LoVo (cell line): Measurements from ENCODE around the gene PADI6.
A peak's percentile ranks its signal among the peaks of the same experiment; 100 is the strongest.
"Not testable (repeated sequence)": the region's sequence is repeated elsewhere in the genome, so short reads cannot be mapped to it uniquely, and the experiment has no call there.

Experiments
- DNase-seq: peaks from one replicate; pipeline ENCODE4 v3.0.0-alpha.2; 2016; ENCODE audit warnings: low spot score

The PADI6 gene

GRCh38 chr1:17371896-17372295 lies at the start of gene PADI6:
PADI6 (plus strand) TSS chr1:17372196; CDS start chr1:17372246, 50 bp downstream.
- DNase-seq, result no peak

- no peak for DNase-seq
These were observed 43.1 kb upstream of the PADI6 start for GRCh38 chr1:17328855-17329254.

DNA sequence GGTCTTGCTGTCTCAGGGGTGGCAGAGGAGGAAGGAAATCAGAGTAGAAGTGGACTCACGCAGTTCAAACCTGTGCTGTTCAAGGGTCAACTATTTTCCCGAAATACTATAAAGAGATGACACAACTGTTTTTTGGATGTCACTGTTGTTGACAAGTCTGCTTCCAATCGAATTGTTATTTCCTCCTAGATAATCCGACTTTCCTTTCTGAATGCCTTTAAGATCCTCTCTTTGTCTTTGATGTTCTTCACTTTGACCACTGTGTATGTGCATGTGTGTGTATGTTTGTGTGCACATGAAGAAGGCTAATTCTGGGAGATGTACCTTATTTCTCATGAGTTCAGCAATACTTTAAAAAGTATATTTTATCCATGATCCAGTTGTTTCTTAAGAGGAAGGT lies 42.4 kb upstream of the PADI6 start:
- DNase-seq, result no peak

DNA sequence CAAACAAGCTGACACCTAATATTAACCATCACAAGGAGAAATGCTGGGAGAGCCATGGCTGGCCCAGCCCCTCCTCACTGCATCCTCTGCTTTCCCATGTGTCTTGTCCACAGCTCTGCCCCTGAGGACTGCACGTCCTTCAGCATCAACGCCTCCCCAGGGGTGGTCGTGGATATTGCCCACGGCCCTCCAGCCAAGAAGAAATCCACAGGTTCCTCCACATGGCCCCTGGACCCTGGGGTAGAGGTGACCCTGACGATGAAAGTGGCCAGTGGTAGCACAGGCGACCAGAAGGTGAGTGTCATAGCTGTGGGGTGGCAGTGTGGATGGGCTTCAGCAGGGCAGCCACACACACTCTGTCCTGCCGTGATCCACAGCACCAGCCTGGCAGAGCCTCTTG lies 41.1 kb upstream of the PADI6 start:
- DNase-seq, result no peak

GRCh38 chr1:17333081-17333480 lies 38.9 kb upstream of the PADI6 start:
- DNase-seq, result no peak

DNA sequence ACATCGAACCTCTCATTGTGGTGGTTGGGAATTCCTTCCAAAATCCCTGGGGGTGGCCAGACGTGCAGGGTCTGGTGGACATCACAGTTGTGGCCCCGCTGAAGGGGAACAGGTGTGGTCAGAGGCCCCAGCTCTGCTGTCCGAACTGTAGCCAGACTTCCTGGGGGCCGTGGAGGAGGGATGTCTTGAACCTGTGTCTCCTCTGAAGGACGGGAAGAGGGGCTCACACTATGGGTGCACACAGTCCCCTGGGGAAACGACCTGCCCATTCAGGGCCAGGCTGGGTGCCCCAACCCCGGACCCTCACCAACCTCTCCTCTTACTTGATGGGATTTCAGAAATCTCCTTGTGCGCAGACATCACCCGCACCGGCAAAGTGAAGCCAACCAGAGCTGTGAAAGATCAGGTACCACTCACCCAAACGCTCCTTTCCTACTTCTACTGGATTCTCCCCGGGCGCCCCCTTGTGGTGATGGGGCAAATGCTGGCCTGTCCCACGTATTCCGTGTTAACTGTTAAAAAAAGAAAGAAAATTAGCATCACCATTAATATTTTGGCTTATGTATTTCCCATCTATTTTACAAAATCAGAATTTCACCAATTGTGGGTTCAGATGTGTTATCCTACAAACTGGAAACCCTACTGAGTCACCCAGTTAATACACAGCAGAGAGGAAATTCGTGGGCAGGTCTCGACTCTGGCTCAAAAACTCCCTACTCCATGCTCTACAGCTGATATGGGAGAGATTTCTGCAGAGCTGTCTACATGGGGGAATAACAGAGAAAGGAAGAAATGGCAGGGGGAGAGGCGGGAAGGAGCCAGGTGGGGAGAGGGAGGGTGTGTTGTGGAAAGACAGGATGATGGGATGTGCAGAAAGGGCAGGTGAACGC lies 35.9 kb upstream of the PADI6 start:
- peak; percentile 58 for DNase-seq

DNA sequence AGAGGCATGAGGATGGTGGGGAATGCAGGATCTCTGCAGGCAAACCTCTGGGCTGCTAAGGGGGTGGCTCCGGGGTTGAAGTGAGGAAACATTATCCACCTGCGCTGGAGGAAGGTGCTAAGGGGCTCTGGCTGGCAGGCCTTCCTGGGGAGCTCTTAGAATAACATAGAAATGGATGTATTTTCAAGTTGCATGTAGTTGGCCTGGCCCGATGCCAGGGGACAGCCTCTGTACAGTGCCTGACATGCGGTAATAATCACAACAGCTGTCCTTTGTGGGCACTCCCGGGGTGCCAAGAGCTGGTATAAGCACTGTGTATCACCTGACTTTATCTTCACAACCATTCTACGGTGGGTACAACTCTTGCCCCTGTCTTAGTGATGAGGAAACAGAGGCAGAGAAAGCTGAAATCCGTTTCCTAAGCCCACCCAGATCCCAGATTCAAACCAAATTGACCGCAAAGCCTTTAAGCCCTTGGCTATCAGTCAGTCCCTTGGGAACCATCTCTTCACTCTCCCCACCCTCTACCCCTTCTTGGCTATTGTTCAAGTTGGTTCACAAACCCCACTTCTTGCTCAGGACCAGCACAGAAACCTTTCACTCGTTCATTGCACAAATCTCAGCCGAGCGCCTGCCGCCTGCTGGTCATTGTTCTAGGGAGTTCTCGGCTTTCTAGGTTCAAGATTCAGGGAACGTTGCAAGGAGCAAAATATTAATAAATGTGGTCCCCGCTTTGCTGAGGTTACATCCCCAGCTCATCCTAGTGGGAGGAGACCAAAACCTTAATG lies 33.1 kb upstream of the PADI6 start:
- DNase-seq, result no peak

DNA sequence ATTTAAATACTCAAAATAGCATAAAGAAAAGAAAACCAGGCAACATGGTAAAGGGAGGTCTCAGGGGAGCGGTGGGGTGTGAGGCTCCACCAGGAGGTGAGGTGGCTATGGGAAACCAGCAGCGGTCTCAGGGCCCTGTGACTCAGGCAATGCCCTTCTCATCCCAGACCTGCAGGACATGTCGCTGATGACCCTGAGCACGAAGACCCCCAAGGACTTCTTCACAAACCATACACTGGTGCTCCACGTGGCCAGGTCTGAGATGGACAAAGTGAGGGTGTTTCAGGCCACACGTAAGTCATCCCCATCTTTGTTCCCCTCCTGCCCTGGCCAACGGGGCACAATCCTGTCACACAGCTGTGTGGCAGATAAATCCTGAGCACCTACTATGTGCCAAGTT lies 32.5 kb upstream of the PADI6 start:
- DNase-seq, result no peak

GRCh38 chr1:17340358-17340757 lies 31.6 kb upstream of the PADI6 start:
- no peak for DNase-seq

- no peak for DNase-seq
These were observed 30.0 kb upstream of the PADI6 start for GRCh38 chr1:17342014-17342441.

- DNase-seq, result not testable (repeated sequence)
These were observed 26.5 kb upstream of the PADI6 start for GRCh38 chr1:17345506-17345905.

DNA sequence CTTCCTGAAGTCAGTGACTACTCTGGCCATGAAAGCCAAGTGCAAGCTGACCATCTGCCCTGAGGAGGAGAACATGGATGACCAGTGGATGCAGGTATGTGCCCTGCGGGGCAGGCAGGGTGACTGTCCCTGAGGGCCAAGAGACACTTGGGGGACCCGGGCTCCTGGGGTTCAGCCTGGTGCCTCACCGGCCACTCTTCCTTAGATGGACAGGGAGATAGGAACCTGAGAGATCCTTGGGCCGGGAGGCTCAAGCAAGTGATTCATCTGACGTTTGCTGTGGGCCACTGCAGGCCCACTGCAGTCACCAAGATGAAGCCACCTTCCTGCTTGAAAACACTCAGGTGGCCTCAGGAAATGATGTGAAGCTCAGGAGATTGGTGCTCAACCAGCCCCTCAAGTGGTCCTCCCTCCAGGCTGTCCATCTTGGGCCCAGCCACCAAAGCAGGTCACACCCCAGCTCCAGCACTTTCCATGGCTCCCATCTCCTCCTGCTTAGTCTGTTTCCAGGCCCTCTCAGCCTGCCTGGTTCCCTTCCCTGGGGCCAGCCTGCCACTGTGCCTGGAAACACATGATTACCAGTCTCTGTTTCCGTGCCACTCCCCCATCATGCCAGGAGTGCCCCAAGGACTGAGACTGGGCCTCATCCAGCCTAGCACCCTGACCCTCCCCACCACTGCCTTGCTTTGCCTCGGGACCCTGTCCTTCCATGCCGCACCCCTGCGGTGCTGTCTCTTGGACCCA lies 25.8 kb upstream of the PADI6 start:
- no peak for DNase-seq

DNA sequence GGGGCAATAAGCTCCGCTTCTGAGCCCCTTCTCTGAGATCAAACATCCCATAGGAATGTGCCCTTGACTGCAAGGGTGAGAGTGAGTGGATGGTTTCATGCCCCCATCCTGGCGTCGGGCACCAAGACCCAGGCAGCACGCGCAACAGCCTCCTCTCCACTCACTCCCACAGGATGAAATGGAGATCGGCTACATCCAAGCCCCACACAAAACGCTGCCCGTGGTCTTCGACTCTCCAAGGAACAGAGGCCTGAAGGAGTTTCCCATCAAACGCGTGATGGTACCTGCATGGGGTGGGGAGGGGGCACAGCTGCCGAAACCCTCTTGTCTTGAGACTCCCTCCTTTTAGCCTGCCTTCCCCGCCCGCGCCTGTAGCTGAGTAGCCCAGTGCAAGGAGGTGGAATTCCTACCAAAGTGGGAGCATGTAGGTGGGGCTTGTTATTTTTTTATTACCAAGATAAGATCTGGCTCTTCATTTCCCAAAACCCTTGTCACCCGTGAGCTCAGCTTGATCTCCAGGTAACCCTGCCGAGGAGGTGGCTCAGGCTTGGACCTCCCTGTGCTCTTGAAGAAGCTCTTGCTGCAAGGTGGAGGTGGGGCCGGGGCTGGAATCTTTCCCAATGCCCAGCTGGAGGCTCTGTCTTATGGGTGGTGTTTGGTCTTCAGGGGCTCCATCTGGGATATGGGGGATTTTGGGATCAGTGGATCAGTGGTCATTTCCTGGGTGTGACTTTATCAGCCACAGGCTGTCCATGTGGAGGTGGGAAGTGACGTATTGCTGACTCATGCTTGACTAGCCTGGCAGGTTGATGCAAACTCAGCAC lies 24.0 kb upstream of the PADI6 start:
- DNase-seq, result peak; percentile 85

DNA sequence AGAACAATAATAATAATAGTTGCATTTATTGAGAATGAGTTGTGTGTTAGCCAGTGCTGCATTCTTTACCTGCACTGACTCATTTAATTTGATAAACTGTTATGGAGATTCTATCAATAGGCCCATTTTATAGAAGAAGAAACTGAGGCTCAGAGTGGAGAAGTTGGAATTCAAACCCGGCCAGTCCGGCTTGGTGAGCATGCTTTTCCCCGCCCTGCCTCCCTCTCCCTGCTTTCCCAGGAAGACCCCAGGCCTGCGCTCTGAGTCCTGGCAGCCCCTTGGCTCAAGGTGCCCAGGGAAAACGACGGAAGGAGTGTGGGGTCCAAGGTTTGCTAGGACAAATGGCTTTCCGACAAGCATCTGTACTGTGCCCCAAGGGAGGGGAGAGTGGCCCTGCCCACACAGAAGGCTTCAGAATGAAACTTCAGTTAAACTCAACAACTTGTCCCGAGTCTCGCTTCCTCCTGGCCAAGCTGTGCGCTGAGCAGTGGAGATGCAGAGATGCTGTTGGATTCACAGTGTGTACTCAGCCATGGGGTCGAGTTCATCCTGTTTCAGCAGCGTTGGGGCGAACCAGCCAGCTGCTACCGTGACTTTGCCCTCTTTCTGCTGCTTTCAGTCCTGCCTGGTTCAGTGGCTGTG lies 23.3 kb upstream of the PADI6 start:
- DNase-seq, result no peak

DNA sequence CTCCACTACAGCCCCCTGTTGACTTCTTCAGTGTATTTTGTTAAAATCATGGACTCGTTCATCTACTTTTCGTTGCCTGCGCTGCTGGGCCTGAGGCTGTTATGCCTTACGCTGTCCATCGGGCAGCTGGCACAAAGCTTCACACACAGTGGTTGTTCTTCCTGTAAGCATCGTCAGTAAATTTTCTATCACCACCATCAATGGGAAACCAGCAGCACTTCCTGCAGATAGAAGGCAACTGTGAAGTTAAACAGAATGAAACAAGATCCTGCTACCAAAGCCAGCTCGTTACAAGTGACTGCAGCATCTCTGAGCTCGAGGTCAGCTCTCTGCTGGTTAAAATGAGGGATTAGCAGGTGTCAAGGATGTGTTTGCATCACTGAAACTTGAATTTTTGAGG lies 21.9 kb upstream of the PADI6 start:
- no peak for DNase-seq

DNA sequence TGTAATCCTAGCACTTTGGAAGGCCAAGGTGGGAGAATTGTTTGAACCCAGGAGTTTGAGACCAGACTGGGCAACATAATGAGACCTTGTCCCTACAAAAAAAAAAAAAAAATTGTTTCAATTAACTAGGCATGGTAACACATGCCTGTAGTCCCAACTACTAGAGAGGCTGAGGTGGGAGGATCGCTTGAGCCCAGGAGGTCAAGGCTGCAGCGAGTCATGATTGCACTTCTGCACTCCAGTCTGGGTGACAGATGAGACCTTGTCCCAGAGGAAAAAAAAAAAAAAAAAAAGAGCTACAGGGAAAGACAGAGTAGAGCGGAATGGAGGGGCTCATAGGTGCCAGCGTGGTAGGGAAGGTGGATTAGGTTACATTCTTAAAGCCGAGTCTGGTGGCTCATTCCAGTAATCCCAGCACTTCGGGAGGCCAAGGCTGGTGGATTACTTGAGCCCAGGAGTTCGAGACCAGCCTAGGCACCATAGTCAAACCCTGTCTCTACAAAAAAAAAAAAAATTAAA lies 21.0 kb upstream of the PADI6 start:
- DNase-seq, result no peak

DNA sequence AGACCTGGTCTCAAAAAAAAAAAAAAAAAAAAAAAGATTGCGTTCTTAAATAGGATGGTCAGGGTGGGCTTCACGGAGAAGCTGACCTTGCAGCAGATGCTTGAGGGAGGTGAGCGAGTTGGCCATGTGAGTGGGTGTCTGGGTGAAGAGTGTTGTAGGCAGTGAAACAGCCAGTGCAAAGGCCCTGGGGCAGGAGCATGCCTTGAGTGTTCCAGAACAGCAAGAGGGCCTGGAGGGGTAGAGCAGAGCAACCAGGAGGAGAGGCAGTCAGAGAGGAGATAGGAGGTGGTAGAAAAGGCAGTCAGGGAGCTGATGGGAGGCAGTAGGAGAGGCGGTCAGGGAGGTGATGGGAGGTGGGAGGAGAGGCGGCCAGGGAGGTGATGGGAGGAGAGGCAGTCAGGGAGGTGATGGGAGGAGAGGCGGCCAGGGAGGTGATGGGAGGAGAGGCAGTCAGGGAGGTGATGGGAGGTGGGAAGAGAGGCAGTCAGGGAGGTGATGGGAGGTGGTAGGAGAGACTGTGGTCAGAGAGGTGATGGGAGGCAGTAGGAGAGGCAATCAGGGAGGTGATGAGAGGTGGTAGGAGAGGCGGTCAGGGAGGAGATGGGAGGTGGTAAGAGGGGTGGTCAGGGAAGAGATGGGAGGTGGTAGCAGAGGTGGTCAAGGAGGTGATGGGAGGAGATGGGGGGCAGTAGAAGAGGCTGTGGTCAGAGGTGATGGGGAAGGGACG lies 20.2 kb upstream of the PADI6 start:
- DNase-seq, result no peak

GRCh38 chr1:17352419-17352909 lies 19.5 kb upstream of the PADI6 start:
- no peak for DNase-seq

DNA sequence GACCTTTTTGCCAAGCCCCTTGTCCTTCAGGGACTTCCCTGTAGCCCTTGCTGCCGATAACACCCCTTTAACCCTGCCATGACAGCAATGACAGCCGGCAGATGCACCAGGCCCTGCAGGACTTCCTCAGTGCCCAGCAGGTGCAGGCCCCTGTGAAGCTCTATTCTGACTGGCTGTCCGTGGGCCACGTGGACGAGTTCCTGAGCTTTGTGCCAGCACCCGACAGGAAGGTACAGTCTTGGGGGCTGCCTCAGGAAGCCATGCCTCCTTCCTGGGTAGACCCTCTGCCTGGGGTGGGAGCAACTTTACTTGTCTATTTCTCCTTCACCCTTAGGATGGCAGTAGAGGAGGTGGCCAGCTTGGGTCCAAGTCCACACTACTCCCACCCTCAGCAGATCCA lies 16.1 kb upstream of the PADI6 start:
- no peak for DNase-seq
